ACHN (cell line): ENCODE results near the gene PCP2.

ENCODE experiments used
- DNase-seq: peaks from one replicate; pipeline ENCODE4 v3.0.0-alpha.2; 2015
- in situ Hi-C: cut with HindIII; loops from 2 replicates; pipeline ENCODE4 v1.10.0; 2017; ENCODE audit warnings: low sequenced_read_pairs, low pct_ligation_motif_present, low pct_unique_long_range_greater_than_20kb

PCP2 gene

GRCh38 chr19:7633698-7634097 lies at the start of gene PCP2:
TSS of gene PCP2 (minus strand) at chr19:7633719. CDS start at chr19:7633457, 262 bp downstream.
- in situ Hi-C loops = no loop called here
- no peak for DNase-seq

DNA sequence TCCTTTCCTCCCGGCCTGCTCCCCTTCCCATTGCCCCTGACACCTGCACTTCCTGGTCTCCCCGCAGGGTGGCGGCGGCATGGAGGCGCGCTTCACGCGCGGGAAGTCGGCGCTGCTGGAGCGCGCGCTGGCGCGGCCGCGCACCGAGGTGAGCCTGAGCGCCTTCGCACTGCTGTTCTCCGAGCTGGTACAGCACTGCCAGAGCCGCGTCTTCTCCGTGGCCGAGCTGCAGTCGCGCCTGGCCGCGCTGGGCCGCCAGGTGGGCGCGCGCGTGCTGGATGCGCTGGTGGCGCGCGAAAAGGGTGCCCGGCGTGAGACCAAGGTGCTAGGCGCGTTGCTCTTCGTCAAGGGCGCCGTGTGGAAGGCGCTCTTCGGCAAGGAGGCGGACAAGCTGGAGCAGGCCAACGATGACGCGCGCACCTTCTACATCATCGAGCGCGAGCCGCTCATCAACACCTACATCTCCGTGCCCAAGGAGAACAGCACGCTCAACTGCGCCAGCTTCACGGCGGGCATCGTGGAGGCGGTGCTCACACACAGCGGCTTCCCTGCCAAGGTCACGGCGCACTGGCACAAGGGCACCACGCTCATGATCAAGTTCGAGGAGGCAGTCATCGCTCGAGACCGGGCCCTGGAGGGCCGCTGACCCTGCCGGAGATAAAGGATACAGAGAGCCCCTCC lies 48.8 kb upstream of the PCP2 start:
- in situ Hi-C loops = no loop called here
- DNase-seq = no peak

GRCh38 chr19:7681340-7682174 lies 48.0 kb upstream of the PCP2 start:
- peak; percentile 52 for DNase-seq
- in situ Hi-C loops = no loop called here

- peak; percentile 74 for DNase-seq
- in situ Hi-C loops = no loop called here
Measured at GRCh38 chr19:7680606-7681339, 47.3 kb upstream of the PCP2 start, which contains the start of gene TRAPPC5. TSS of gene TRAPPC5 (plus strand) at chr19:7680833. CDS start at chr19:7682254, 1,421 bp downstream.

- in situ Hi-C loops = no loop called here
- no peak for DNase-seq
Measured at GRCh38 chr19:7679771-7680605, 46.5 kb upstream of the PCP2 start.

- in situ Hi-C loops = no loop called here
- DNase-seq = no peak
Measured at GRCh38 chr19:7678971-7679751, 45.6 kb upstream of the PCP2 start.

DNA sequence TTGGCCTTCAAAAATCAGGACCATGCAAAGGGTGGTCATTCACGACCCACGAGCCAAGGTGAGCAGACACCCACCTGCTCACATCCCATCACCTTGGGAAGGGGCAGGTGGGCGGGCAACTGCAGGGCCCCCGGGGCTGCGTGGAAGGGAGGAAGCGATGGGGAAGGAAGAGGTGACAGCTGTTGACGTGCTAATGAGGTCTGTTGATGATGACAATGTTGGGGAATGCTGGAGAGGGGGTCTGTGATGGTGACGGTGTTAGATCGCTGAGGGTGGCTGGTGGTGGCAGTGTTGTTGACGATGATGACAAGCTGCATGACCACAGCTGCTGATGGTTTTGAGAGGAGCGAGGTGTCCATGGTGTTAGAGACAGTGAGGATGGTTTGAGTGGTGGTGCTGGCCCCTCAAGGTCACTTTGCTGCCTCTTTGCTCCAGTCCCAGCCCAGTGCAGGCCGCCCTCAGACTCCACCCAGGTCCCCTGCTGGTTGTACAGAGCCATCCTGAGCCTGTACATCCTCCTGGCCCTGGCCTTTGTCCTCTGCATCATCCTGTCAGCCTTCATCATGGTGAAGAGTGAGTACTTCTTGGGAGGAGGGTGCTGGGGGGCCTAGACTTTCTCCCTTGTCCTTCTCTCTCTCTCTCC lies 44.3 kb upstream of the PCP2 start:
- in situ Hi-C loops = no loop called here
- DNase-seq = no peak

DNA sequence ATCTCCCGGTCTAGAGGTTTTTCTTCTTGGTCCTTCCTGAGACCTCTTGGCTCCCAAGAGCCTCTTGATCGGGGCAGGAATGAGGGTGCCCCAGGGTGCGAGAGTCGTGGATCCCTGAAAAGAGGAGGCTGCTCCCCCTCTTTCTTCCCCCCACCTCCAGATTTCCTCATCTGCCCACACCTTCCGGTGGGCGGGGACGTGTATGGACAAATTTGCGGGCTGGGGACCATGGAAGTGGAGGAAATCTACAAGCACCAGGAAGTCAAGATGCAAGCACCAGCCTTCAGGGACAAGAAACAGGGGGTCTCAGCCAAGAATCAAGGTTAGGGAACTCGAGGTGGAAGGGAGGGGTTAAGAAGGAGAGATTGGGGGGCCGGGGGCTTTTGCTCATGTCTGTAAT lies 43.3 kb upstream of the PCP2 start, which contains the start of gene MCEMP1:
Gene MCEMP1, plus strand, starts transcription at position 237 of the 400 bp plus-strand sequence. Its CDS starts 31 bp downstream, at position 268.
- DNase-seq = no peak
- in situ Hi-C loops = no loop called here

DNA sequence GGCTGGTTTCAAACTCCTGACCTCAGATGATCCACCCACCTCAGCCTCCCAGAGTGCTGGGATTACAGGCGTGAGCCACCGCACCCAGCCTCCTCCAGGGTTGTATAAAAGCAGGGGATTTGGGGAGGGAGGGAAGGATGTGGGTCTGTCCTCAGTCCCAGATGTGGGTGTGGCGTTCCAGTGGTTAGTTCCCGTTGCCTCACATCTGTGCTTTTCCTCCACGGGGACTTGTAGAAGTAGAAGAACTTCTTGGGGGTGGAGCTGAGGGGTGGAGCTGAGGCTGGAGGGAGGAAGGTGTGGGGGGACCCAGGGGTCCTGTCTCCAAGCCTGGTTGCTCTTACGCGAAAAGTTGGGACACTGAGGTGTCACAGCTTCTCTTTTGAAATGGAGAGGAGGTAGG lies 42.9 kb upstream of the PCP2 start:
- no peak for DNase-seq
- in situ Hi-C loops = no loop called here

DNA sequence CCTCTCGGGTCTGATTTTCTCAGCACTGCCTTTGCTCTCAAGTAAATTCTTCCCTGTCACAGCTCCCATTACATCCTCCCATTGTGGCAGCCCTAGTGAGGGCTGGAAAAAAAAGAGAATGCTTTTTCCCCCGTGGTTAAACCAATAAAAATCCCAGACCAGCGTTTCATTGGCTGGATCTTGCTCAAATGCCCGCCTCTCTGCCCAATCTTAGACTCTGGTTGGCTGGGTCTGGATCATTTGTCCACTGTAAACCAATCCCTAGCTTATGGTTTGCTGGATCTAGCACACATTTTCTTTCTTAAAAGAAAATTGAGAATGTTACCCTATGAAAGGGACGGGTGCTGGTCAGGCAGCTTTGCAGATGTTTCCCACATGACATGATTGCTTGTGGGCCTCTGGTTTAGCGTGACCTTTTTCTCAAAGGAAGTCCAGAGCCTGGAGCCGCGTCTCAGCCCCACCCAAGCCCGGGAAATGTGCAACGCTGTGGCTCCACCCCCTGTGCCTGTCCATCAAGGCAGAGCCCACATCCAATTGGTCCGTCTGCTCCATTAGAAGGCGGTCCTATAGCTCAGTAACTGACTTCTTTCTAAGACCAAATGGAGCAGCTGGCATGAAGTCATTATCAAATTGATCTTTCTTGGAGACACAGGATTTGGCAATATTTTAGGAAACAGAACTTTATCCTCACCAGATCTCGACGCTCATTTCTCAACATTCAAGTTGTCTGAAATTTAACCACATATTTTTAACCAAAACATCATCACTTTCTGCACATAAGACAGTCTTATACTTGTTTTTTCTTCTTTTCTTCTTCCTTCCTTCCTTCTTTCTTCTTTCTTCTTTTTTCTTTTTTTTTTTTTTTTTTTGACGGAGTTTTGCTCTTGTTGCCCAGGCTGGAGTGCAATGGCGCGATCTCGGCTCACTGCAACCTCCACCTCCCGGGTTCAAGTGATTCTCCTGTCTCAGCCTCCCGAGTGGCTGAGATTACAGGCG lies 40.8 kb upstream of the PCP2 start:
- in situ Hi-C loops = no loop called here
- peak; percentile 20 for DNase-seq

GRCh38 chr19:7672522-7672921 lies 39.0 kb upstream of the PCP2 start:
- DNase-seq = no peak
- in situ Hi-C loops = no loop called here

DNA sequence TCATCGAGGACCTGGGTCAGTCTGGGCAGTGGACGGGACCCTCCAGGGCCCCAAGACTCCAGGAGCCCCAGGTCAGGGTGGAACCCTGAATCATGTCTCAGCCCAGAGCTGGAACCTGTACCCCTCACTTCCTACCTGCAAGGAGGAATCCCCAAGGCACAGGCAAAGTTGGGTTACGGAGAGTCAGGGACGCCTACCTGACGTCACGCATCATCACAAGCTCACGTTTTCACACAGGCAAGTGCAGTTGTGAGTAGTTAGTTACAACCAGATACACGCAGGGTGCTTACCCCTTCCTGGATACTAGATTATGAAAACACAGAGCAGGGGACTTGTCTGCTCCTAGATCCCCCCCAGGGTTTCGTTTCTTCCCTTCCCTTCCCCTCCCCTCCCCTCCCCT lies 37.3 kb upstream of the PCP2 start:
- no peak for DNase-seq
- in situ Hi-C loops = no loop called here

GRCh38 chr19:7670150-7670783 lies 36.7 kb upstream of the PCP2 start:
- no peak for DNase-seq
- in situ Hi-C loops = no loop called here

- in situ Hi-C loops = no loop called here
Measured at GRCh38 chr19:7669641-7670040, 36.1 kb upstream of the PCP2 start.

DNA sequence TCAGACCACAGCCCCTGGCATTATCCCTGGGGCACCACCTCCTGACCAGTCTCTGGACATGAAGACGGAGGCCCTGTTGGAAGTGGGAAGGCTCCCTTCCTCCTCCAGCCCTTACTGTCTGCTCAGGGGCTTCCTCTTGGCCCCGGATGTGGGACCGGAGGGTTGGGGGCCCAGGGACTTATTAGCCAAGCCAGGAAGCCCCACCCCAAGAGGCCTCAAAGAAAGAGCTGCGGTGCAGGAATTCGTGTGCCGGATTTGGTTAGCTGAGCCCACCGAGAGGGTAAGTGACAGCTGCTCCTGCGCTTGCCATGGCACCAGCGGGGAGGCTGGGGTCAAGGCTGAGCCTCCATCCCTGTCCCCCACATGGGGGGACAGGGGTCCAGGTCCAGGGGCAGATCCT lies 35.3 kb upstream of the PCP2 start, which contains the start of gene RETN:
Gene RETN, plus strand, starts transcription at position 208 of the 400 bp plus-strand sequence. CDS start 278 bp downstream, outside the sequence.
- no peak for DNase-seq
- in situ Hi-C loops = no loop called here

More at GRCh38 chr19:7669641-7670040, 36.1 kb upstream of the PCP2 start:
- DNase-seq = no peak
